Measurements from ENCODE around the gene PLIN4.

PLIN4 gene

GRCh38 chr19:4505570-4506448 lies 12.5 kb downstream of the PLIN4 start:
- no peak for DNase-seq (ENCODE audit: low spot score)

DNA sequence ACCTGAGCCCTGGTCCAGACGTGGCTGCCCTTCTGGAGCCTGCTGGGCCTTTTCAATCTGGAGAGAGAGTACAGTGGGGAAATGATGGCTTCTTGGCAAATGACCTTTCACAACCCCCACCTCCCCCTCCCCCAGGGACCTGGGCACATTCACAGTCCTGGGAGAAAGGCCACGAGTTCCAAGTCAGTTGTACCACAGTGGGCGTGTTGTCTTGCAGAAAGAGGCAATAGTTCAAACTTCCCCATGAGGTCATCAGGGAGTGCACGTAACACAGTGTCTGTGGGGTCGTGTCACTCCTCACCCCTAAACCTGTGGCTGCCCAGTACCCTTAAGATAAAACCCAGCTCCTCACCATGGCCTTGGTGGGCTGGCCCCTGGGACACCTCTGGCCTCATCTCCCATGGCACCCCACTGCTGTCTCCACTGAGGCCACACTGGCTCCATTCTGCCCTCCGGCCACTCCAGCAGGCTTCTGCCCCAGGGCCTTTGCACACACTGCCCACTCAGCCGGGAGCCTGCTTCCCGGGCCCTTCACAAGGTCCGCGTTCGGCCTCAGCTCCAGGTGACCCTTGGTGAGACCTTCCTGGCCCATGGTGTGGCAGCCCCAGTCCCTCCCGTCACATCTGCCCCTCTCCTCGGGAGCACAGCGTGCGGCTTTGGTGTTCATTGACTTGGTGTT lies 13.3 kb downstream of the PLIN4 start:
- no peak for DNase-seq (ENCODE audit: low spot score)

GRCh38 chr19:4504297-4504701 lies 14.0 kb downstream of the PLIN4 start:
- peak; percentile 43 for DNase-seq (ENCODE audit: low spot score)

GRCh38 chr19:4503825-4504170 lies 14.5 kb downstream of the PLIN4 start:
- no peak for DNase-seq (ENCODE audit: low spot score)

GRCh38 chr19:4503132-4503824 lies 15.0 kb downstream of the PLIN4 start:
- DNase-seq (ENCODE audit: low spot score), result no peak

GRCh38 chr19:4502282-4503131 lies 15.8 kb downstream of the PLIN4 start:
- DNase-seq (ENCODE audit: low spot score), result no peak

DNA sequence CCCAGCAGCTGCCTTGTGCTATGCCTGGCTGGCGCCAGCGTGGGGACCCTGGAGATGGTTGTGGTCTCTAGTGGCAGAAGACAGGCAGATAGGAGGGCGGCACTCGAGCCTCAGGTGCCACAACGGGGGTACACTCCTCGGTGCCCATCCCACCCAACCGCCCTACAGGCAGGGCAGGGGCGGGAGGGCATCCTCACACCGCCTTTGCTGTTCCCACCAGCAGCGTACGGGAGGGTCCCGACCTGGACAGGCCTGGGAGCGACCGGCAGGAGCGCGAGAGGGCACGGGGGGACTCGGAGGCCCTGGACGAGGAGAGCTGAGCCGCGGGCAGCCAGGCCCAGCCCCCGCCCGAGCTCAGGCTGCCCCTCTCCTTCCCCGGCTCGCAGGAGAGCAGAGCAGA lies 16.6 kb downstream of the PLIN4 start:
- DNase-seq (ENCODE audit: low spot score), result no peak

DNA sequence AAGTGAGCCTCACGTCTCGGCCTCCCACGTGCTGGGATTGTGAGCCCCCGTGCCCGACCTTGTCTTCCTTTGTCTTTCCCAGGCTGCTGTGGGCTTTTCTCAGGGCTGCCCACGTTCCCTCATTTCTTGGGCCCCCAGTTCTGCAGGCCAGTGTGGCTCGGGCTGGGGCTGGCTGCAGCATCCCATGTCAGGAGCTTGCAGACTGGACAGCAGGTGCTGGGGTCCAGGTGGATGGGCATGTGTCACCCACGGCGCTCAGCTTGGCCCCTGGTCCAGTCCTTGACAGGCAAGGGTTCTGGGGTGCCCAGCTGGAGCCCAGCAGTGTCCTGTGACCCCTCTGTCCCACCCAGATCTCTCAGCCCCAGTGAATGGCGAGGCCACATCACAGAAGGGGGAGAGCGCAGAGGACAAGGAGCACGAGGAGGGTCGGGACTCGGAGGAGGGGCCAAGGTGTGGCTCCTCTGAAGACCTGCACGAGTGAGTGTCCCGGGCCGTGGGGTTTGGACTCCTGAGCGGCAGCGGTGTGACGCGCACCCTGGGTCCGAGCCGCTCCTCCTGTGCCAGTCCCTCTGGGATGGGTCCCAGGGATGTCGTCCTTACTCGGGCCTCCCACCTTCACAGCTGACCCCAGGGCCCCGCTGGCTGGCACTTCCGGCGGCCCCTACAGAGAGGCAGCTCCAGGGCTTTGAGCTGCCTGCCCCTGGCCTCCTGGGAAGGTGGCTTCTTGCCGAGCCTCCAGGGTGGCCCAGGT lies 17.3 kb downstream of the PLIN4 start:
- no peak for DNase-seq (ENCODE audit: low spot score)

DNA sequence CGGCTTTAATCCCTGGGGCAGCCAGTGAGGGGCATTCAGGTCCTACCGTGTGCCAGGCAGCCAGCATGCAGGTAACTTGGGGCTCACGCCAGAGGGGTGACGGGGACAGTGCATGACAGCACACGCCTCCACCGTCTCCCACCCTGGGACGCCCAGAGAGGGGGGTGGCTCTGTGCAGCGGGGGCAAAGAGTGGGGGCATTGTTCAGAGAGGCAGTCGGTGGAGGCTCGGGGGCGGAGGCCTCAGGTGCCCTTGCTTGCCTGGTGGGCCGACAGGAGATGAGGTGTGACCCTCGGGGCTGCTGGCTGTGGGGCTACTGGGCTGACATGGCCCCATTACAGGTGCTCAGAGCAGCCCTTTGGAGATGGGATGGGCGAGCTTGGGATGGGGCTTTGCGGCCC lies 18.4 kb downstream of the PLIN4 start:
- no peak for DNase-seq (ENCODE audit: low spot score)

DNA sequence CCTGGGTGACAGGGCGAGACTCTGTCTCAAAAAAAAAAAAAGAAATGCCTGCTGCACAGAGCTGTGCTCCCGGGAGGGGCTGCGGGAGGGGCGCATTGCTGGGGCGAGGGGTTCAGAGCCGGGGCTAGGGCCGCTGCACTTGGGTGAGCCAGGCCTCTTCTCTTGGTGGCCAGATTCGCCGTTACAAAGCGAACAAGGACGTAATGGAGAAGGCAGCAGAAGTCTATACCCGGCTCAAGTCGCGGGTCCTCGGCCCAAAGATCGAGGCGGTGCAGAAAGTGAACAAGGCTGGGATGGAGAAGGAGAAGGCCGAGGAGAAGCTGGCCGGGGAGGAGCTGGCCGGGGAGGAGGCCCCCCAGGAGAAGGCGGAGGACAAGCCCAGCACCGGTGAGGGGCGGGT lies 19.0 kb downstream of the PLIN4 start:
- DNase-seq (ENCODE audit: low spot score), result no peak

DNA sequence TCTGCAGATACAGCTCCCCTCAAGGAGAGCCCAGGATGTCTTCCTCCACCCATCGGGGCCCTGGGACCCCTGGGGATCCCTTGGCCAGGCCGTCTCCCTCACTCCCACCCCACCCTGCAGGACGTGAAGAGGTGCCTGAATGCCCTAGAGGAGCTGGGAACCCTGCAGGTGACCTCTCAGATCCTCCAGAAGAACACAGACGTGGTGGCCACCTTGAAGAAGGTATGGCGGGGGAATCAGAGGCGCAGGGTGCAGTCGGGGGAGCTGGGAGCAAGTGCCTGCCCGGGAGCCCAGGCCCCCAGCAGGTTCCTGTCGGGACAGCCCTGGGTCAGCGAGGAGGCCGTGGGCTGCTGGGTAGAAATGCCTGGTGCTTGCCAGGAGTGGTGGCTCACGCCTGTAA lies 19.6 kb downstream of the PLIN4 start:
- no peak for DNase-seq (ENCODE audit: low spot score)

- no peak for DNase-seq (ENCODE audit: low spot score)
Measured at GRCh38 chr19:4497770-4498389, 20.4 kb downstream of the PLIN4 start.

- no peak for DNase-seq (ENCODE audit: low spot score)
Measured at GRCh38 chr19:4496304-4496703, 22.0 kb downstream of the PLIN4 start.

DNA sequence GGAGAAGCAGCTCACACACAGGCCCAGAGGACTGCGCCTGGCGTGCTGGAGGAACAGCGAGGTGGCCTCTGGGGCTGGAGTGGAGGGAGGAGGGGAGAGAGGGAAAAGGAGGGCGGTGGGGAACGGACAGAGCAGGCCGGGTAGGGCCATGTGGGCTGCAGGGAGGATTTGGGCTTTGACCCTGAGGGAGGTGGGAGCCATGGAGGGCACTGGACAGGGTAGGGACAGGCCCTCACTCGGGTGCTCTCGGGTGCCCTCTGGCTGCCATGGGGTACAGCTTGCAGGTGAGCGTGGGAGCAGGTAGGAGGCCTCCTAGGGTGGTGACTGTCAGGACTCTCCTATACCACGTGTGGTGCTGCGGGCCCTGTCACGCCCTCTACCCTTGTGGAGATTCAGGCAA lies 22.8 kb downstream of the PLIN4 start:
- peak; percentile 34 for DNase-seq (ENCODE audit: low spot score)

GRCh38 chr19:4494691-4495064 lies 23.6 kb downstream of the PLIN4 start:
- no peak for DNase-seq (ENCODE audit: low spot score)

- DNase-seq (ENCODE audit: low spot score), result no peak
Measured at GRCh38 chr19:4493929-4494690, 24.2 kb downstream of the PLIN4 start.

GRCh38 chr19:4493104-4493928 lies 25.0 kb downstream of the PLIN4 start:
- DNase-seq (ENCODE audit: low spot score), result no peak

GRCh38 chr19:4492337-4493103 lies 25.8 kb downstream of the PLIN4 start:
- no peak for DNase-seq (ENCODE audit: low spot score)
